ENCODE measurements around the gene GBP1. TPM values are rescaled to one million over a fixed set of nuclear protein-coding genes. Genes with fewer than 3 reads are reported as not detected.

The GBP1 gene
- total and polyA plus RNA-seq, 10 of the 15 experiments (the other 5 are each of a cell fraction or from before 2014, with no cell fraction given) = 1.5 to 8.7 (median 5.0) TPM

DNA sequence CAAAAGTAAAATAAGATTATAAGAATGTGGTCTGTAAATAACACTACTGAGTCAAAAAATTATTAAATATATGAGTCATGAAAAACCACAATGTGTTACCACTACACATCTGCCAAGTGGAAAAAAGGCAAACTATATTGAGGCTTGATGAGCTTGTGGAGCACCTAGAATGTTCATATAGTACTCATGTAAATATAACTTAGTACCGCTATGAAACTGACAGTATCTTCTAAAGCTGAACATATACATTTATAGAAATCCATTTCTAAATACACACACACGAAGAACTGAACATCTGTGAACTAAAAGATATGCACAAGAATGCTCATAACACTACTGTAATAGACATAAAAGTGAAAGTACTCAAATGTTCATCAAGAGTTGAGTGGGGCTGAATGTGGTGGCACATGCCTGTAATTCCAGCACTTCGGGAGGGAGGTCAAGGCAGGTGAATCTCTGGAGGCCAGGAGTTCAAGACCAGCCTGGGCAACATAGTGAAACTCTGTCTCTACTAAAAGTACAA is 23.8 kb downstream of the GBP1 start (continued):
- TF ChIP-seq, protein P1, sequence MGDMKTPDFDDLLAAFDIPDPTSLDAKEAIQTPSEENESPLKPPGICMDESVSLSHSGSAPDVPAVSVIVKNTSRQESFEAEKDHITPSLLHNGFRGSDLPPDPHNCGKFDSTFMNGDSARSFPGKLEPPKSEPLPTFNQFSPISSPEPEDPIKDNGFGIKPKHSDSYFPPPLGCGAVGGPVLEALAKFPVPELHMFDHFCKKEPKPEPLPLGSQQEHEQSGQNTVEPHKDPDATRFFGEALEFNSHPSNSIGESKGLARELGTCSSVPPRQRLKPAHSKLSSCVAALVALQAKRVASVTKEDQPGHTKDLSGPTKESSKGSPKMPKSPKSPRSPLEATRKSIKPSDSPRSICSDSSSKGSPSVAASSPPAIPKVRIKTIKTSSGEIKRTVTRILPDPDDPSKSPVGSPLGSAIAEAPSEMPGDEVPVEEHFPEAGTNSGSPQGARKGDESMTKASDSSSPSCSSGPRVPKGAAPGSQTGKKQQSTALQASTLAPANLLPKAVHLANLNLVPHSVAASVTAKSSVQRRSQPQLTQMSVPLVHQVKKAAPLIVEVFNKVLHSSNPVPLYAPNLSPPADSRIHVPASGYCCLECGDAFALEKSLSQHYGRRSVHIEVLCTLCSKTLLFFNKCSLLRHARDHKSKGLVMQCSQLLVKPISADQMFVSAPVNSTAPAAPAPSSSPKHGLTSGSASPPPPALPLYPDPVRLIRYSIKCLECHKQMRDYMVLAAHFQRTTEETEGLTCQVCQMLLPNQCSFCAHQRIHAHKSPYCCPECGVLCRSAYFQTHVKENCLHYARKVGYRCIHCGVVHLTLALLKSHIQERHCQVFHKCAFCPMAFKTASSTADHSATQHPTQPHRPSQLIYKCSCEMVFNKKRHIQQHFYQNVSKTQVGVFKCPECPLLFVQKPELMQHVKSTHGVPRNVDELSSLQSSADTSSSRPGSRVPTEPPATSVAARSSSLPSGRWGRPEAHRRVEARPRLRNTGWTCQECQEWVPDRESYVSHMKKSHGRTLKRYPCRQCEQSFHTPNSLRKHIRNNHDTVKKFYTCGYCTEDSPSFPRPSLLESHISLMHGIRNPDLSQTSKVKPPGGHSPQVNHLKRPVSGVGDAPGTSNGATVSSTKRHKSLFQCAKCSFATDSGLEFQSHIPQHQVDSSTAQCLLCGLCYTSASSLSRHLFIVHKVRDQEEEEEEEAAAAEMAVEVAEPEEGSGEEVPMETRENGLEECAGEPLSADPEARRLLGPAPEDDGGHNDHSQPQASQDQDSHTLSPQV (IDR thresholded peaks at IDR 0.05) = no peak
- TF ChIP-seq ZNF217 (IDR thresholded peaks at IDR 0.05) (peak; percentile 99), CHD2 (IDR thresholded peaks at IDR 0.05; ENCODE audit: borderline replicate concordance, low read depth, low read length) (no peak), KDM1A (IDR thresholded peaks at IDR 0.05; ENCODE audit: borderline replicate concordance) (no peak), SMAD1 (IDR thresholded peaks at IDR 0.05; ENCODE audit: low read depth, partially characterized antibody) (no peak), EZH2 (IDR thresholded peaks at IDR 0.05; ENCODE audit: borderline replicate concordance, control insufficient read depth, low read depth, low read length) (no peak), EED (IDR thresholded peaks at IDR 0.05; ENCODE audit: low read depth) (peak; percentile 87; the same call in 1 of the 2 replicates), SUPT20H (IDR thresholded peaks at IDR 0.05; ENCODE audit: borderline replicate concordance, control insufficient read depth, low read depth, low read length) (no peak), BACH1 (IDR thresholded peaks at IDR 0.05; ENCODE audit: borderline replicate concordance) (no peak), NR2C1 (IDR thresholded peaks at IDR 0.05) (no peak), ESRRA (IDR thresholded peaks at IDR 0.05; ENCODE audit: low read length) (no peak), NRF1 (conservative IDR thresholded peaks at IDR 0.05; ENCODE audit: low read depth, low read length) (no peak), SRF (IDR thresholded peaks at IDR 0.05; ENCODE audit: low read depth in 2 of 2, low read length in 2 of 2) (no peak), GABPA (IDR thresholded peaks at IDR 0.05; ENCODE audit: low read depth) (peak; percentile 74), SREBF2 (IDR thresholded peaks at IDR 0.05; ENCODE audit: low read length) (no peak)
- TF ChIP-seq, protein P2, sequence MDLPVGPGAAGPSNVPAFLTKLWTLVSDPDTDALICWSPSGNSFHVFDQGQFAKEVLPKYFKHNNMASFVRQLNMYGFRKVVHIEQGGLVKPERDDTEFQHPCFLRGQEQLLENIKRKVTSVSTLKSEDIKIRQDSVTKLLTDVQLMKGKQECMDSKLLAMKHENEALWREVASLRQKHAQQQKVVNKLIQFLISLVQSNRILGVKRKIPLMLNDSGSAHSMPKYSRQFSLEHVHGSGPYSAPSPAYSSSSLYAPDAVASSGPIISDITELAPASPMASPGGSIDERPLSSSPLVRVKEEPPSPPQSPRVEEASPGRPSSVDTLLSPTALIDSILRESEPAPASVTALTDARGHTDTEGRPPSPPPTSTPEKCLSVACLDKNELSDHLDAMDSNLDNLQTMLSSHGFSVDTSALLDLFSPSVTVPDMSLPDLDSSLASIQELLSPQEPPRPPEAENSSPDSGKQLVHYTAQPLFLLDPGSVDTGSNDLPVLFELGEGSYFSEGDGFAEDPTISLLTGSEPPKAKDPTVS (IDR thresholded peaks at IDR 0.05; ENCODE audit: low read depth, low read length) = no peak
- TF ChIP-seq, protein P3, sequence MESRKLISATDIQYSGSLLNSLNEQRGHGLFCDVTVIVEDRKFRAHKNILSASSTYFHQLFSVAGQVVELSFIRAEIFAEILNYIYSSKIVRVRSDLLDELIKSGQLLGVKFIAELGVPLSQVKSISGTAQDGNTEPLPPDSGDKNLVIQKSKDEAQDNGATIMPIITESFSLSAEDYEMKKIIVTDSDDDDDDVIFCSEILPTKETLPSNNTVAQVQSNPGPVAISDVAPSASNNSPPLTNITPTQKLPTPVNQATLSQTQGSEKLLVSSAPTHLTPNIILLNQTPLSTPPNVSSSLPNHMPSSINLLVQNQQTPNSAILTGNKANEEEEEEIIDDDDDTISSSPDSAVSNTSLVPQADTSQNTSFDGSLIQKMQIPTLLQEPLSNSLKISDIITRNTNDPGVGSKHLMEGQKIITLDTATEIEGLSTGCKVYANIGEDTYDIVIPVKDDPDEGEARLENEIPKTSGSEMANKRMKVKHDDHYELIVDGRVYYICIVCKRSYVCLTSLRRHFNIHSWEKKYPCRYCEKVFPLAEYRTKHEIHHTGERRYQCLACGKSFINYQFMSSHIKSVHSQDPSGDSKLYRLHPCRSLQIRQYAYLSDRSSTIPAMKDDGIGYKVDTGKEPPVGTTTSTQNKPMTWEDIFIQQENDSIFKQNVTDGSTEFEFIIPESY (IDR thresholded peaks at IDR 0.05) = no peak
- TF ChIP-seq, protein P4, sequence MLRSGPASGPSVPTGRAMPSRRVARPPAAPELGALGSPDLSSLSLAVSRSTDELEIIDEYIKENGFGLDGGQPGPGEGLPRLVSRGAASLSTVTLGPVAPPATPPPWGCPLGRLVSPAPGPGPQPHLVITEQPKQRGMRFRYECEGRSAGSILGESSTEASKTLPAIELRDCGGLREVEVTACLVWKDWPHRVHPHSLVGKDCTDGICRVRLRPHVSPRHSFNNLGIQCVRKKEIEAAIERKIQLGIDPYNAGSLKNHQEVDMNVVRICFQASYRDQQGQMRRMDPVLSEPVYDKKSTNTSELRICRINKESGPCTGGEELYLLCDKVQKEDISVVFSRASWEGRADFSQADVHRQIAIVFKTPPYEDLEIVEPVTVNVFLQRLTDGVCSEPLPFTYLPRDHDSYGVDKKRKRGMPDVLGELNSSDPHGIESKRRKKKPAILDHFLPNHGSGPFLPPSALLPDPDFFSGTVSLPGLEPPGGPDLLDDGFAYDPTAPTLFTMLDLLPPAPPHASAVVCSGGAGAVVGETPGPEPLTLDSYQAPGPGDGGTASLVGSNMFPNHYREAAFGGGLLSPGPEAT (IDR thresholded peaks at IDR 0.05; ENCODE audit: low read depth) = peak; percentile 58; the same call in 1 of the 2 replicates
- TF ChIP-seq, protein P5, sequence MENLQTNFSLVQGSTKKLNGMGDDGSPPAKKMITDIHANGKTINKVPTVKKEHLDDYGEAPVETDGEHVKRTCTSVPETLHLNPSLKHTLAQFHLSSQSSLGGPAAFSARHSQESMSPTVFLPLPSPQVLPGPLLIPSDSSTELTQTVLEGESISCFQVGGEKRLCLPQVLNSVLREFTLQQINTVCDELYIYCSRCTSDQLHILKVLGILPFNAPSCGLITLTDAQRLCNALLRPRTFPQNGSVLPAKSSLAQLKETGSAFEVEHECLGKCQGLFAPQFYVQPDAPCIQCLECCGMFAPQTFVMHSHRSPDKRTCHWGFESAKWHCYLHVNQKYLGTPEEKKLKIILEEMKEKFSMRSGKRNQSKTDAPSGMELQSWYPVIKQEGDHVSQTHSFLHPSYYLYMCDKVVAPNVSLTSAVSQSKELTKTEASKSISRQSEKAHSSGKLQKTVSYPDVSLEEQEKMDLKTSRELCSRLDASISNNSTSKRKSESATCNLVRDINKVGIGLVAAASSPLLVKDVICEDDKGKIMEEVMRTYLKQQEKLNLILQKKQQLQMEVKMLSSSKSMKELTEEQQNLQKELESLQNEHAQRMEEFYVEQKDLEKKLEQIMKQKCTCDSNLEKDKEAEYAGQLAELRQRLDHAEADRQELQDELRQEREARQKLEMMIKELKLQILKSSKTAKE (IDR thresholded peaks at IDR 0.05; ENCODE audit: low read depth, poor library complexity, severe bottlenecking) = peak; percentile 85
